Activated CD4-positive, alpha-beta memory T cell treated with anti-CD3 and anti-CD28 coated beads, Interleukin-2, amount 10 ng/mL, durations not matched to agents 7 days and 5 days (primary cell): ENCODE measurements around the gene KBTBD4. TPM values are rescaled to one million over a fixed set of nuclear protein-coding genes. Genes with fewer than 3 reads are reported as not detected.
"Not testable (repeated sequence)": the region's sequence is repeated elsewhere in the genome, so short reads cannot be mapped to it uniquely, and the experiment has no call there.

ENCODE experiments used
- CTCF ChIA-PET: fragments of 350-600 bp; sonication (Branson Sonifier 250); formaldehyde crosslinking; loops from one replicate; lab custom pipeline; 2021; ENCODE audit warnings: antibody characterized with exemption, inconsistent platforms; lab: Charles Lee
- POLR2A ChIA-PET: fragments of 350-600 bp; sonication (Branson Sonifier 250); formaldehyde crosslinking; loops from one replicate; lab custom pipeline; 2021; ENCODE audit warnings: antibody characterized with exemption; lab: Charles Lee
- DNase-seq: peaks from one replicate; pipeline ENCODE4 v3.0.0-alpha.2; 2020
- H3K27ac Mint-ChIP-seq: one replicate; pipeline ENCODE4 v1.8.0; 2021; ENCODE audit warnings: mild to moderate bottlenecking, mixed read lengths
- H3K27me3 Mint-ChIP-seq: one replicate; pipeline ENCODE4 v1.8.0; 2021; ENCODE audit warnings: mixed read lengths
- H3K36me3 Mint-ChIP-seq: one replicate; pipeline ENCODE4 v1.8.0; 2021; ENCODE audit warnings: low read depth, mixed read lengths
- H3K4me1 Mint-ChIP-seq: one replicate; pipeline ENCODE4 v1.8.0; 2021; ENCODE audit warnings: mixed read lengths
- H3K4me3 Mint-ChIP-seq: one replicate; pipeline ENCODE4 v1.8.0; 2021; ENCODE audit warnings: mild to moderate bottlenecking, mixed read lengths
- H3K9me3 Mint-ChIP-seq: one replicate; pipeline ENCODE4 v1.8.0; 2021; ENCODE audit warnings: mixed read lengths
- total RNA-seq, 2 experiments: library from RNA; stranded (reverse); gene quantifications; one replicate each; pipeline ENCODE4 v1.2.3, GENCODE V29; 2021

The KBTBD4 gene
- total RNA-seq, 2 experiments from 2014 or later: 18.1 to 18.2 TPM

DNA sequence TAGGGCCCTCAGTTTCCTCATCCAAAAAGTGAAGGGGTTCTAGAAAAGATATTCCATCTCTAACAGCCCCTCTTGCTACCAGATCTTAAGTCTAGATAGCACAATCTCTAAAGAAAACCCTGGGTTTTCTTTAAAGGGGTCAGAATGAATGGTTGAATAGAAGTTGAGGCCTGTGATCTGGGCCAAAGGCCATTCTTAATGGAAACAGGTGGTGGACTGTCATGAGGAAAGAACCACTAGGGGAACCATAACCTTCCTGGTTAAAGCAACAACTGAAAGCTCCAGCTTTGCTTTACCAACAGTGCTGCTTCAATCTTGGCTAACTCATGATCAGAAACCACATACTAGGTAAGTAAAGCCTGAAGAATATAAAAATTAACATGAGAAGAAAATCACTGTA, 27.7 kb downstream of the KBTBD4 start:
- peaks cover 46% of the 10 kb centered on the region for H3K4me1 Mint-ChIP-seq

DNA sequence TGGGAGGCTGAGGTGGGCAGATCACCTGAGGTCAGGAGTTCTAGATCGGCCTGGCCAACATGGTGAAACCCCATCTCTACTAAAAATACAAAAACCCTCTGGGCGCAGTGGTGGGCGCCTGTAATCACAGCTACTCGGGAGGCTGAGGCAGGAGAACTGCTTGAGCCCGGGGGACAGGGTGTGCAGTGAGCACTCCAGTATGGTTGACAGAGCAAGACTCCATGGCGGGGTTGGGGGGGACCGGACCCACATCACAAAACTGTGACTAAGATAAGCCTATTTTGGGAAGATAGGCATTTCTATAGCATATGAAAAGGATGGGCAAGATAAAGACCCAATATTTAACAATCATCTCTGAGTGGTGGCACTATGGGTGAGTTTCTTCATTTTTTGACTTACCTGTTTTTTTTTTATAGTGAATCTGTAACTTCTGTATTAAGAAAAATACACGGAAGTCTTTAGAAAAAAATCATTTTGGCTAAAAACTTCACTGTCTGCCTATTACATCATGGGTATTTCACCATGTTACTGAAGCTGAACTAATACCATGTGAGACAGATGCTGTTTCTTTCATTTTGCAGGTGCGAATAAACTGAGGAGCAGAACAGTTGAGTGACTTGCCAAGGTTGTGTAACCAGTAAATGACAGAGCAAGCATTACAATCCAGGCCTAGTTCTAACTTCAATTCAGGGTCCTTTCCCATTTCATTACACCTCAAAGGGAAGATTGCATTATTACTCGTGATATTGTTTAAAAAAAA, 28.3 kb downstream of the KBTBD4 start:
- peaks cover 27% of the 10 kb centered on the region for H3K36me3 Mint-ChIP-seq
- POLR2A ChIA-PET: interaction anchor here (1.3 to 5.0 kb wide), 7 partner anchors 9 to 335 kb away, joined by 5 to 55 read pairs (median 7); partner anchors contain the start of genes ACP2, DDB2, KBTBD4 and NDUFS3
- H3K4me1 Mint-ChIP-seq: peaks cover 46% of the 10 kb centered on the region

More for the DNA sequence above, 27.7 kb downstream of the KBTBD4 start:
- no peak for DNase-seq
- ChIA-PET CTCF (interaction anchor here (0.8 to 3.1 kb wide), 11 partner anchors 10 to 288 kb away, joined by 3 to 17 read pairs (median 3); partner anchors contain the start of genes KBTBD4 and NDUFS3), POLR2A (interaction anchor here (0.7 to 5.0 kb wide), 10 partner anchors 10 to 336 kb away, joined by 3 to 55 read pairs (median 6); partner anchors contain the start of genes ACP2, DDB2, KBTBD4 and NDUFS3)
- Mint-ChIP-seq H3K27ac (peak overlapping the region; percentile 89), H3K27me3 (no peaks in the 10 kb centered on the region), H3K4me3 (peak overlapping the region; percentile 96), H3K9me3 (no peaks in the 10 kb centered on the region), H3K36me3 (peaks cover 27% of the 10 kb centered on the region)

DNA sequence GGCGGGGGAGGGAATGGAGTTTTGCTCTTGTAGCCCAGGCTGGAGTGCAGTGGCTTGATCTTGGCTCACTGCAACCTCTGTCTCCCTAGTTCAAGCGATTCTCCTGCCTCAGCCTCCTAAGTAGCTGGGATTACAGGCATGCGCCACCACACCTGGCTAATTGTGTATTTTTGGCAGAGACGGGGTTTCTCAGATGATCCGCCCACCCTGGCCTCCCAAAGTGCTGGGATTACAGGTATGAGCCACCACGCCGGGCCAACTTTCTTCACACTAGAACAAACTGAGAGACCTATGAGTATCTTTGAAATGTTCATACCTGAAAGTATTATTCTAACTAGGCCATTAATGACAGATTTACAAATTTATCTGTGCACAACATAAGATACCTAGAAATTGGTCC, 32.5 kb downstream of the KBTBD4 start:
- peak overlapping the region; percentile 31 for H3K27ac Mint-ChIP-seq
- CTCF ChIA-PET: interaction anchor here (0.6 kb wide), 1 partner anchor 13 kb away, joined by 4 read pairs; no protein-coding TSS in a partner anchor
- H3K9me3 Mint-ChIP-seq, H3K4me3 Mint-ChIP-seq, DNase-seq, H3K27me3 Mint-ChIP-seq, POLR2A ChIA-PET: not testable (repeated sequence)
- H3K36me3 Mint-ChIP-seq: peaks cover 26% of the 10 kb centered on the region
- H3K4me1 Mint-ChIP-seq: peaks cover 58% of the 10 kb centered on the region

More for the DNA sequence above, 28.3 kb downstream of the KBTBD4 start:
- H3K27ac Mint-ChIP-seq: peak overlapping the region; percentile 52
- DNase-seq: no peak
- no peaks in the 10 kb centered on the region for H3K9me3 Mint-ChIP-seq
- peak overlapping the region; percentile 96 for H3K4me3 Mint-ChIP-seq
- CTCF ChIA-PET: interaction anchor here (0.7 to 3.1 kb wide), 7 partner anchors 9 to 60 kb away, joined by 3 to 17 read pairs (median 3); partner anchors contain the start of gene NDUFS3
- no peaks in the 10 kb centered on the region for H3K27me3 Mint-ChIP-seq

DNA sequence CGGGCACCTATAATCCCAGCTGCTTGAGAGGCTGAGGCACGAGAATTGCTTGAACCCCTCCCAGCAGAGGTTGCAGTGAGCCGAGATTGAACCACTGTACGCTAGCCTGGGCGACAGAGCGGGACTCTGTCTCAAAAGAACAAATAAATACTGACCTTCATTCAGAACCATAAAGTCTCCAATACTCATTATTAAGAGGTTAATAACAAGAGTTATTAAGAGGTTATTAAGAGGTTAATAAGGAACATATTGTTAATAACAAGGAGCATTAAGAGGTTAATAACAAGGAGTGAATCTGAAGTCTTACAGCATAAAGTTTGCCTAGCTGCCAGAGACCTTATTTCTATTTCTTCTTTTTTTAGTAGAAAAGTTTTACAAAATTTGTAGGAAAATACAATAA, 33.5 kb downstream of the KBTBD4 start:
- Mint-ChIP-seq H3K27me3 (no peaks in the 10 kb centered on the region), H3K4me3 (no peak overlapping the region), H3K36me3 (peaks cover 29% of the 10 kb centered on the region), H3K27ac (no peak overlapping the region), H3K9me3 (no peaks in the 10 kb centered on the region), H3K4me1 (peaks cover 58% of the 10 kb centered on the region)
- ChIA-PET CTCF (no interaction called here), POLR2A (interaction anchor here (1.8 kb wide), 1 partner anchor 10 kb away, joined by 5 read pairs; no protein-coding TSS in a partner anchor)
- no peak for DNase-seq

GRCh38 chr11:47541070-47541469, 37.7 kb downstream of the KBTBD4 start:
- no peaks in the 10 kb centered on the region for H3K27me3 Mint-ChIP-seq
- H3K4me3 Mint-ChIP-seq: no peak overlapping the region
- peaks cover 52% of the 10 kb centered on the region for H3K4me1 Mint-ChIP-seq
- POLR2A ChIA-PET: interaction anchor here (1.4 to 4.1 kb wide), 4 partner anchors 10 to 326 kb away, joined by 3 to 33 read pairs (median 4); partner anchors contain the start of genes CELF1, DDB2 and PTPMT1
- peaks cover 24% of the 10 kb centered on the region for H3K36me3 Mint-ChIP-seq
- peak overlapping the region; percentile 76 for H3K27ac Mint-ChIP-seq
- no peak for DNase-seq
- no peaks in the 10 kb centered on the region for H3K9me3 Mint-ChIP-seq
- CTCF ChIA-PET: interaction anchor here (0.6 to 3.0 kb wide), 5 partner anchors 10 to 169 kb away, joined by 3 to 17 read pairs (median 3); no protein-coding TSS in a partner anchor

- ChIA-PET POLR2A (interaction anchor here (1.2 to 4.1 kb wide), 6 partner anchors 12 to 325 kb away, joined by 3 to 33 read pairs (median 4); partner anchors contain the start of genes CELF1, DDB2 and PTPMT1), CTCF (interaction anchor here (0.9 to 3.0 kb wide), 6 partner anchors 9 to 416 kb away, joined by 3 to 17 read pairs (median 4); partner anchors contain the start of gene CELF1)
- no peak for DNase-seq
- H3K4me1 Mint-ChIP-seq: peaks cover 54% of the 10 kb centered on the region
- peaks cover 30% of the 10 kb centered on the region for H3K36me3 Mint-ChIP-seq
- H3K4me3 Mint-ChIP-seq: no peak overlapping the region
- peak overlapping the region; percentile 76 for H3K27ac Mint-ChIP-seq
- H3K9me3 Mint-ChIP-seq: no peaks in the 10 kb centered on the region
- no peaks in the 10 kb centered on the region for H3K27me3 Mint-ChIP-seq
These were observed 39.1 kb downstream of the KBTBD4 start for GRCh38 chr11:47539681-47540039.

DNA sequence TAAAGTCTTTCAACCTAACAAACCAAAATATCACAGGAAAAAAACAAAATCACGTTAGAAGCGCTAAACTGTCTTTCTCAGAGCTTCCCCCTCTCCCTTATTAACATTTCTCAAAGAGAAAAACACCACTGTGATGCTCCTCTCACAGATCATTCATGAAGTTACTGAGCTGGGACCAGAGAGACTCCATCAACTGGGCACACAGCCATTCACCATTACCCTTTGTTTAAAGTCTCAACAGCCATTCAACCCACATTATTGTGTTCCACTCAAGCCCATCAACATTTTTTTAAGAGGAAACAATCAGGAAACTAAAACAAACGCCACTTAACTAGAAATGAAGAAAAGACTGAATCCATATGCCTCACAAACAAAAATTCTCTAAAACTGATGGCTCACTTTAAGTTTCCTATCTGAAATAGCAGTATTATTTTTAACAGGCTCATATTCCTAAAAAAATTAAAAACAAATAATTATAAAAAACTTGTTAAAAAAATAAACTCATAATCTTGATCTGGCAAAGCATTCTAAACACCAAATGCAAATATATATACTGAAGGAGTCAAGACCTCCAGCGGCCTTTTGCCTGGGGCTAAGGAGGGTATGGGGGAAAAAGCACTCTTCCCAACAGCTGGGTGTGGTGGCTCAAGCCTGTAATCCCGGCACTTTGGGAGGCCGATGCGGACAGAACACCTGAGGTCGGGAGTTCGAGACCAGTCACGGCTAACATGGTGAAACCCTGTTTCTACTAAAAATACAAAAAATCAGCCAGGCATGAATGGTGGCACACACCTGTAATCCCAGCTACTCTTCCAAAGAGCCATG, 39.8 kb downstream of the KBTBD4 start:
- Mint-ChIP-seq H3K27ac (peak overlapping the region; percentile 16), H3K9me3 (no peaks in the 10 kb centered on the region), H3K4me1 (peaks cover 47% of the 10 kb centered on the region), H3K27me3 (no peaks in the 10 kb centered on the region), H3K36me3 (peaks cover 26% of the 10 kb centered on the region), H3K4me3 (no peak overlapping the region)
- DNase-seq: no peak
- ChIA-PET CTCF (interaction anchor here (0.6 to 1.7 kb wide), 3 partner anchors 8 to 14 kb away, joined by 3 to 6 read pairs (median 3); partner anchors contain the start of gene CELF1), POLR2A (interaction anchor here (1.2 to 4.1 kb wide), 4 partner anchors 13 to 227 kb away, joined by 3 to 33 read pairs (median 4); partner anchors contain the start of gene CELF1)

DNA sequence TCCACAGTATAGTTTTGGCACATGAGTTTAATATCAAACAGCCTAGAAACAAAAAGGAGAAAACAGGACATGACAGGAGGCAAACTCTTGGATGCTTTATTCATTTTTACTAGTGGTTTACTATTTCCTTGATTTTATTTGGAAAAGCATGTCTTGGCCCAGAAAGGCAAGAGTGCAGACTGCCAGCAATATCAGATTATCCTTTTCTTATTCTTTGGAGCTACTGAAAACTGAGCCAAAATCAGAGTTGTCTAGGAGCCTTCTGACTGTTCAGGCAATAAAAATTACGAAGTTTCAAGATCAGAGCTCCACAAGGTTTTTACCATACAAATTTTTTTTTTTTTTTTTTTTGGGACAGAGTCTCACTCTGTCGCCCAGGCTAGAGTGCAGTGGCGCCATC, 41.9 kb downstream of the KBTBD4 start:
- POLR2A ChIA-PET: no interaction called here
- H3K4me1 Mint-ChIP-seq: peaks cover 35% of the 10 kb centered on the region
- CTCF ChIA-PET: interaction anchor here (0.9 to 1.5 kb wide), 2 partner anchors 15 to 25 kb away, joined by 3 read pairs; no protein-coding TSS in a partner anchor
- DNase-seq: no peak
- H3K27me3 Mint-ChIP-seq: no peaks in the 10 kb centered on the region
- no peak overlapping the region for H3K27ac Mint-ChIP-seq
- H3K9me3 Mint-ChIP-seq: no peaks in the 10 kb centered on the region
- H3K36me3 Mint-ChIP-seq: peaks cover 25% of the 10 kb centered on the region
- no peak overlapping the region for H3K4me3 Mint-ChIP-seq

GRCh38 chr11:47534704-47535251, 44.0 kb downstream of the KBTBD4 start:
- H3K27ac Mint-ChIP-seq: no peak overlapping the region
- H3K4me3 Mint-ChIP-seq: no peak overlapping the region
- no peak for DNase-seq
- no peaks in the 10 kb centered on the region for H3K9me3 Mint-ChIP-seq
- no peaks in the 10 kb centered on the region for H3K27me3 Mint-ChIP-seq
- ChIA-PET CTCF (interaction anchor here (0.7 to 1.5 kb wide), 3 partner anchors 11 to 52 kb away, joined by 3 to 4 read pairs (median 3); no protein-coding TSS in a partner anchor), POLR2A (interaction anchor here (1.1 to 1.4 kb wide), 3 partner anchors 10 to 20 kb away, joined by 3 to 5 read pairs (median 4); partner anchors contain the start of gene CELF1)
- peaks cover 18% of the 10 kb centered on the region for H3K36me3 Mint-ChIP-seq
- peaks cover 21% of the 10 kb centered on the region for H3K4me1 Mint-ChIP-seq

- DNase-seq: no peak
- ChIA-PET CTCF (interaction anchor here (0.6 to 1.5 kb wide), 4 partner anchors 10 to 79 kb away, joined by 3 to 4 read pairs (median 3); no protein-coding TSS in a partner anchor), POLR2A (interaction anchor here (1.2 kb wide), 1 partner anchor 19 kb away, joined by 4 read pairs; the partner anchor contains the start of gene CELF1)
- Mint-ChIP-seq H3K9me3 (no peaks in the 10 kb centered on the region), H3K36me3 (peaks cover 16% of the 10 kb centered on the region), H3K27ac (no peak overlapping the region), H3K4me1 (peaks cover 12% of the 10 kb centered on the region), H3K4me3 (no peak overlapping the region), H3K27me3 (no peaks in the 10 kb centered on the region)
These were observed 45.0 kb downstream of the KBTBD4 start for GRCh38 chr11:47533690-47534151.

GRCh38 chr11:47532597-47533213, 46.1 kb downstream of the KBTBD4 start:
- CTCF ChIA-PET: interaction anchor here (0.6 to 1.3 kb wide), 2 partner anchors 18 to 158 kb away, joined by 3 read pairs; no protein-coding TSS in a partner anchor
- H3K9me3 Mint-ChIP-seq: no peaks in the 10 kb centered on the region
- H3K27me3 Mint-ChIP-seq: no peaks in the 10 kb centered on the region
- POLR2A ChIA-PET: interaction anchor here (0.6 kb wide), 1 partner anchor 11 kb away, joined by 3 read pairs; no protein-coding TSS in a partner anchor
- H3K36me3 Mint-ChIP-seq: peaks cover 14% of the 10 kb centered on the region
- no peak for DNase-seq
- no peak overlapping the region for H3K4me3 Mint-ChIP-seq
- no peak overlapping the region for H3K27ac Mint-ChIP-seq
- H3K4me1 Mint-ChIP-seq: peaks cover 8% of the 10 kb centered on the region
